Subcutaneous adipose tissue (tissue), 4 donors: ENCODE results near the gene PODNL1. TPM values are rescaled to one million over a fixed set of nuclear protein-coding genes. Genes with fewer than 3 reads are reported as not detected.

ENCODE experiments used
- total RNA-seq, 4 donors: library from RNA; depleted of rRNA; stranded (reverse); fragments of >200 nt; gene quantifications; one replicate each; pipeline ENCODE4 v1.1.0, GENCODE V29; 2016
- TF ChIP-seq, protein P1 (sequence below): fragments of 450-650 bp; IDR thresholded peaks from one replicate; pipeline ENCODE4 v1.5.1; 2016; ENCODE audit warnings: low read depth, mild to moderate bottlenecking, control low read depth, antibody characterized with exemption, moderate library complexity

PODNL1 gene
- total RNA-seq, 4 donors from 2014 or later: 0.44 to 1.1 (median 0.91) TPM

DNA sequence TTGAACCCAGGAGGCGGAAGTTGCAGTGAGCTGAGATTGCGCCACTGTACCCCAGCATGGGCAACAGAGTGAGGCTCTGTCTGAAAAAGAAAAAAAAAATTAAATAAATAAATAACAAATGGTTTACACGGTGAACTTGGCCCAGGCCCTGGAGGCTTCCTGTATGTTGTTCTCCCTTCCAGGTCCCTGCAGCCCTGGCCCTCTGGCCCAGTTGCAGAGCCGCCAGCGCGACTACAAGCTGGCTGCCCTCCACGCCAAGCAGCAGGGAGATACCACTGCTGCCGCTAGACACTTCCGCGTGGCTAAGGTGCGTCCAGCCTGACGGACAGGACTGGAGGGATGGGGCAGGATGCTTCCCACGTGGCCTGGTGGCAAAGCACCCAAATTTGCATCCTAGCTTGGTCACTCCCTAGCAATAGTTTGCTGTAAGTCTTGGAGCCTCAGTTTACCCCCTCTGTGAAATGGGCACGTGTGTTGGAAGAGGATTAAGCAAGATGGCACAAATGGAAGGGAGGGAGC lies 20.3 kb downstream of the PODNL1 start:
- TF ChIP-seq, protein P1, sequence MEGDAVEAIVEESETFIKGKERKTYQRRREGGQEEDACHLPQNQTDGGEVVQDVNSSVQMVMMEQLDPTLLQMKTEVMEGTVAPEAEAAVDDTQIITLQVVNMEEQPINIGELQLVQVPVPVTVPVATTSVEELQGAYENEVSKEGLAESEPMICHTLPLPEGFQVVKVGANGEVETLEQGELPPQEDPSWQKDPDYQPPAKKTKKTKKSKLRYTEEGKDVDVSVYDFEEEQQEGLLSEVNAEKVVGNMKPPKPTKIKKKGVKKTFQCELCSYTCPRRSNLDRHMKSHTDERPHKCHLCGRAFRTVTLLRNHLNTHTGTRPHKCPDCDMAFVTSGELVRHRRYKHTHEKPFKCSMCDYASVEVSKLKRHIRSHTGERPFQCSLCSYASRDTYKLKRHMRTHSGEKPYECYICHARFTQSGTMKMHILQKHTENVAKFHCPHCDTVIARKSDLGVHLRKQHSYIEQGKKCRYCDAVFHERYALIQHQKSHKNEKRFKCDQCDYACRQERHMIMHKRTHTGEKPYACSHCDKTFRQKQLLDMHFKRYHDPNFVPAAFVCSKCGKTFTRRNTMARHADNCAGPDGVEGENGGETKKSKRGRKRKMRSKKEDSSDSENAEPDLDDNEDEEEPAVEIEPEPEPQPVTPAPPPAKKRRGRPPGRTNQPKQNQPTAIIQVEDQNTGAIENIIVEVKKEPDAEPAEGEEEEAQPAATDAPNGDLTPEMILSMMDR: no peak

DNA sequence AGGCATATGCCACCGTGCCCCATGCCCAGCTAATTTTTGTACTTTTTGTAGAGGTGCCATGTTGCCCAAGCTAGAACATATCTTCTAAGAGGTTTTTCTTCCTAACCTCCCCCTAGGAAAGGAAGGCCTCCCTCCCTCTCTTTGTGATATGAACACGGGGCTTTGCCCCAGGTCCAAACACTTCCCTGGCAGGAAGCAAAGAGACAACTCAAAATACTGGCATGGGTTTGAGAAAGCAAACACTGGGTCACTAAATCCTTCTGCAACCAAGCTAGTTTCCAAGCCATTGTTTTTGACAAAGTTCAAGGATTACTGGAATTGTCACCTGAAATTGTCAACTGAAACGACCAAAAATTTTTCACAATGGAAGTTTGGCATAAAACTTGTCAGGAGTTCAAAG lies 23.4 kb downstream of the PODNL1 start:
- TF ChIP-seq, protein P1: no peak

DNA sequence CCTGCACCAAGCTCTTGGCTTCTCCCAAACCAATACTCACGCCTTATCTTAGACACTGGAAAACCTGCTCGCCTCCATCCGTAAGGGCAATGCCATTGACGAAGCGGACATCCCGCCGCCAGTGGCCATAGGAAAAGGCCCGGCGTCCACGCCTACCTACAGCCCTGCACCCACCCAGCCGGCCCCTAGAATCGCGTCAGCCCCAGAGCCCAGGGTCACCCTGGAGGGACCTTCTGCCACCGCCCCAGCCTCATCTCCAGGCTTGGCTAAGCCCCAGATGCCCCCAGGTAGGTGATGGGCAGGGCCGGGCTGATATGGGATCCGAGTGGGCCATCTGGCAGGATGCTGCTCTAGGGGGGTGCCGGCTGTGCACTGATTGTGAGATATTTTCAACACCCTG lies 24.9 kb downstream of the PODNL1 start:
- TF ChIP-seq, protein P1: no peak

DNA sequence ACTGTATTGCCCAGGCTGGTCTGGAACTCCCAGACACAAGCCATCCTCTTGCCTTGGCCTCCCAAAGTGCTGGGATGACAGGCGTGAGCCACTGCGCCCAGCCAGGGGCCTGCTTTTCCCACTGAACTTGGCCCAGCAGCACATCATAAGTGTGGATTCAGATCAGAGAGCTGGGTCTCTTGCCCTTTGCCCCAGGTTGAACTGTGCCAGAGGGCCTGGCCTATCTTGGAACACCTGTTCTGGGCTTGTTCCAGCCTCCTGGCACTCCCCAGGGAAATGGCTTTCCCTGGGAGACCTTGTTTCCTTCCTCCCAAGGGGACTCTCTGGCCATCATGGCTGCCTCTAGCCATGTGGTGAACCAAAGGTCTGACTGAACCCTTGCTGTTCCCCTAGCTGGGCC lies 28.8 kb downstream of the PODNL1 start:
- TF ChIP-seq, protein P1: no peak

DNA sequence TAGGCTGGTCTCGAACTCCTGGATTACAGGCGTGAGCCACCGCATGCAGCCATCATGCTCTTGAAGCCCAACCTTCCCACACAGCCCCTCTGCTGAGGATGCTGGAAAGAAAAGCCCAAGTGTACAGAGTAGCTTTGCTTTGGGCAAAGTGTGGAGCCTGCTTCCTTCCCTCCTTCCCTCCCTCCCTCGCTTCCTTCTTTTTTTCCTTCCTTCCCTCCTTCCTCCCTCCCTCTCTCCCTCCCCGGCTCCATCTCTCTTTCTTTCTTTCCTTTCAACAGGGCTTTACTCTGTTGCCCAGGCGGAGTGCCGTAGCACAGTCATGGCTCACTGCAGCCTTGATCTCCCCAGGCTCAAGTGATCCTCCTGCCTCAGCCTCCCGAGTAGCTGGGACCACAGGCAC lies 29.5 kb downstream of the PODNL1 start:
- TF ChIP-seq, protein P1: no peak

DNA sequence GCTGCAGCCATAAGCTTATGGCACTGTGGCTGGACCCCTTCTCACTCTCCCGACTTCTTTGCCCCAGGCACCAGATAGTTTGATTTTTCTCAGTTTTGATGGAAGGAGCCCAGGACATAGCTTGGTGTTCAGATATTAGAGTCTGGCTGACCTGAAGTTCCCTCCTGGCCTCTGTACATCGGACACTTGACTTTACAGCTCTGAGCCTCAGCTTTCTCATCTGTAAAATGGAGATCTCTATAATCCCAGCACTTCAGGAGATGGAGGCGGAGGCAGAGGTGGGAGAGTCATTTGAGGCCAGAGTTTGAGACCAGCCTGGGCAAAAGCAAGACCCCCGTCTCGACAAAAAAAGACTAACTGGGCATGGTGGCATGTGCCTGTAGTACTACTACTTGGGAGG lies 31.3 kb downstream of the PODNL1 start:
- TF ChIP-seq, protein P1: no peak

DNA sequence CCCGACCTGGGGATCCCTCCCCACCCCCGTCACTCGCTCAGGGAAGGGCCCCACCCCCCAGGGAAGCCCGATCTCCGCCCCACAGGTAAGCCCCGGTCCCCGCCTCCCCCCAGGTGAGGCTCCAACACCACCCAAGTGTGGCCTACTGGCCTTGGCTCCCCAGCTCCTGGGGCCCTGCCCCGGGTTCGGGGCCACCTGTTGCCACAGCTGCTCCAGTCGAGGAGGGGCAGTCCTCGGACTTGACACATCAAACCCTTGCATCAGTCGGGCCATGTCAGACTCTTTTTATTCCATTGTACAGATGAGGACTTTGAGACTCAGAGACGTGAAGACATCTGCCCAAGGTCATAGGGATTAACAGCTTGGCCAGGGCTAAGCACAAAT lies 31.7 kb downstream of the PODNL1 start:
- TF ChIP-seq, protein P1: no peak
